ENCODE data around the gene TAS2R13.

TAS2R13 gene

DNA sequence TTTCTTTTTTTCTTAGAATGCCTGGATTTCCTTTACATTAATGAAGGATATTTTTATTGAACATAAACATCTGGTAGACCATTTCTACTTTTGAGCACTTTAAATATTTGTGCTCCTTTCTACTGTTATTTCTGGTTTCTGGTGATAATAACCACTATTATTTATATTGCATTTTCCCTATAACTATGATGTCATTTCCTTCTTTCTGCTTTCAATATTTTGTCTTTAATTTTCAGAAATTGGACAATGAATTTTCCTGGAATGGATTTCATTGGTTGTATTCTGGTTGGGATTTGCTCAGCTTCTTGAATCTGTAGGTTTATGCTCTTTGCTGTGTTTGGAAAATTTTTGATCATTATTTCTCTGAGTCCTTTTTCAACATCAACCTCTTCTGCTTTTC, 20.1 kb downstream of the TAS2R13 start:
- H2AFZ ChIP-seq (ENCODE audit: low read depth, low read length): no peak overlapping the region
- no peaks in the 10 kb centered on the region for H4K20me1 ChIP-seq (ENCODE audit: insufficient read depth, low read length)
- ATAC-seq (ENCODE audit: insufficient read depth, low read depth) (no peak), DNase-seq (no peak)
- no peak overlapping the region for H3K4me3 ChIP-seq (ENCODE audit: low read depth in 1 of 2, low read length in 2 of 2)
- H3K9me3 ChIP-seq (ENCODE audit: insufficient read depth, low read length, severe bottlenecking): no peaks in the 10 kb centered on the region
- H3K79me2 ChIP-seq (ENCODE audit: insufficient read depth, low read length): no peaks in the 10 kb centered on the region
- TF ChIP-seq EZH2 (IDR thresholded peaks at IDR 0.05; ENCODE audit: borderline replicate concordance, low read depth, low read length, severe bottlenecking): no peak
- TF ChIP-seq, protein P1, sequence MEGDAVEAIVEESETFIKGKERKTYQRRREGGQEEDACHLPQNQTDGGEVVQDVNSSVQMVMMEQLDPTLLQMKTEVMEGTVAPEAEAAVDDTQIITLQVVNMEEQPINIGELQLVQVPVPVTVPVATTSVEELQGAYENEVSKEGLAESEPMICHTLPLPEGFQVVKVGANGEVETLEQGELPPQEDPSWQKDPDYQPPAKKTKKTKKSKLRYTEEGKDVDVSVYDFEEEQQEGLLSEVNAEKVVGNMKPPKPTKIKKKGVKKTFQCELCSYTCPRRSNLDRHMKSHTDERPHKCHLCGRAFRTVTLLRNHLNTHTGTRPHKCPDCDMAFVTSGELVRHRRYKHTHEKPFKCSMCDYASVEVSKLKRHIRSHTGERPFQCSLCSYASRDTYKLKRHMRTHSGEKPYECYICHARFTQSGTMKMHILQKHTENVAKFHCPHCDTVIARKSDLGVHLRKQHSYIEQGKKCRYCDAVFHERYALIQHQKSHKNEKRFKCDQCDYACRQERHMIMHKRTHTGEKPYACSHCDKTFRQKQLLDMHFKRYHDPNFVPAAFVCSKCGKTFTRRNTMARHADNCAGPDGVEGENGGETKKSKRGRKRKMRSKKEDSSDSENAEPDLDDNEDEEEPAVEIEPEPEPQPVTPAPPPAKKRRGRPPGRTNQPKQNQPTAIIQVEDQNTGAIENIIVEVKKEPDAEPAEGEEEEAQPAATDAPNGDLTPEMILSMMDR (IDR thresholded peaks at IDR 0.05; ENCODE audit: borderline replicate concordance, extremely low read depth, low read length, poor library complexity, severe bottlenecking): no peak
- H3K9ac ChIP-seq (ENCODE audit: low read depth, low read length): no peak overlapping the region
- H3K4me2 ChIP-seq (ENCODE audit: insufficient read depth, low read length): no peak overlapping the region
- H3K27ac ChIP-seq (ENCODE audit: low read length): no peak overlapping the region
- no peaks in the 10 kb centered on the region for H3K4me1 ChIP-seq (ENCODE audit: insufficient read depth, low read length)
- H3K27me3 ChIP-seq (ENCODE audit: insufficient read depth, low read length, poor library complexity): no peaks in the 10 kb centered on the region
- H3K36me3 ChIP-seq (ENCODE audit: insufficient read depth, low read length): peaks cover 3% of the 10 kb centered on the region; the same call in 1 of the 2 replicates

GRCh38 chr12:10884086-10884725, 25.2 kb downstream of the TAS2R13 start, which contains the start of gene PRH1:
PRH1 (minus strand) TSS chr12:10884255; CDS start chr12:10884217, 38 bp downstream.
- no peak for TF ChIP-seq EZH2 (IDR thresholded peaks at IDR 0.05; ENCODE audit: borderline replicate concordance, low read depth, low read length, severe bottlenecking)
- TF ChIP-seq, protein P1 (IDR thresholded peaks at IDR 0.05; ENCODE audit: borderline replicate concordance, extremely low read depth, low read length, poor library complexity, severe bottlenecking): no peak
- H3K9me3 ChIP-seq (ENCODE audit: insufficient read depth, low read length, severe bottlenecking): no peaks in the 10 kb centered on the region
- no peak within 1 kb of the TSS for H3K27ac ChIP-seq (ENCODE audit: low read length)
- no peak within 1 kb of the TSS for H3K4me2 ChIP-seq (ENCODE audit: insufficient read depth, low read length)
- H2AFZ ChIP-seq (ENCODE audit: low read depth, low read length): no peak within 1 kb of the TSS
- no peaks in the 10 kb centered on the region for H3K79me2 ChIP-seq (ENCODE audit: insufficient read depth, low read length)
- H3K36me3 ChIP-seq (ENCODE audit: insufficient read depth, low read length): peaks cover 3% of the 10 kb centered on the region; the same call in 1 of the 2 replicates
- no peaks in the 10 kb centered on the region for H3K27me3 ChIP-seq (ENCODE audit: insufficient read depth, low read length, poor library complexity)
- no peaks in the 10 kb centered on the region for H4K20me1 ChIP-seq (ENCODE audit: insufficient read depth, low read length)
- H3K4me3 ChIP-seq (ENCODE audit: low read depth in 1 of 2, low read length in 2 of 2): no peak within 1 kb of the TSS
- DNase-seq: no peak
- no peaks in the 10 kb centered on the region for H3K4me1 ChIP-seq (ENCODE audit: insufficient read depth, low read length)
- no peak for ATAC-seq (ENCODE audit: insufficient read depth, low read depth)
- H3K9ac ChIP-seq (ENCODE audit: low read depth, low read length): no peak within 1 kb of the TSS

DNA sequence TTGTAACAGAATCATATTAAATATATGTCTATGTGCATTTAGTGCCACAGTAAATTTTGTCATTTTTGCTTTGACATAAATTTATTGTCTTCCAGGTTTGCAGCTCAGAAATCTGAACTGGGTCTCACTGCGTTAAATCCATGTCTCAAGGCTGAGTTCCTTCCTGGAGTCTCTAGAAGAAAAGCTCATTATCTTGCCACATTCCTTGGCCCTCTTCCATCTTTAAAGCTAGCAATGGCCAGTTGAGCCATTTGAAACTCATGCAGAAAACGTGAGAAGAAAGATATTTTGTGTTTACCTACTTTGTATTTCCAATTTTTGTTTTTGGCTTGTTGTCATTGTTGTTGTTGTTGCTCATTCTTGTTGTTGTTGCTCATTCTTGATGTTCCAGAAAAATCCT, 36.0 kb downstream of the TAS2R13 start:
- Histone ChIP-seq H3K79me2 (ENCODE audit: insufficient read depth, low read length) (no peaks in the 10 kb centered on the region), H3K27ac (ENCODE audit: low read length) (no peak overlapping the region), H3K9ac (ENCODE audit: low read depth, low read length) (no peak overlapping the region), H3K9me3 (ENCODE audit: insufficient read depth, low read length, severe bottlenecking) (no peaks in the 10 kb centered on the region), H3K4me3 (ENCODE audit: low read depth in 1 of 2, low read length in 2 of 2) (no peak overlapping the region), H3K36me3 (ENCODE audit: insufficient read depth, low read length) (peaks cover 16% of the 10 kb centered on the region), H4K20me1 (ENCODE audit: insufficient read depth, low read length) (no peaks in the 10 kb centered on the region), H2AFZ (ENCODE audit: low read depth, low read length) (no peak overlapping the region), H3K27me3 (ENCODE audit: insufficient read depth, low read length, poor library complexity) (no peaks in the 10 kb centered on the region), H3K4me1 (ENCODE audit: insufficient read depth, low read length) (no peaks in the 10 kb centered on the region), H3K4me2 (ENCODE audit: insufficient read depth, low read length) (no peak overlapping the region)
- DNase-seq (no peak), ATAC-seq (ENCODE audit: insufficient read depth, low read depth) (no peak)
- no peak for TF ChIP-seq EZH2 (IDR thresholded peaks at IDR 0.05; ENCODE audit: borderline replicate concordance, low read depth, low read length, severe bottlenecking)
- TF ChIP-seq, protein P1 (IDR thresholded peaks at IDR 0.05; ENCODE audit: borderline replicate concordance, extremely low read depth, low read length, poor library complexity, severe bottlenecking): no peak
